HCT116 (cell line): ENCODE measurements around the gene TTC6.

Experiments used
- CBX3 ChIP-seq: IDR thresholded peaks from 2 replicates; pipeline ENCODE4 v1.6.1; 2012; ENCODE audit warnings: low read depth
- CEBPB ChIP-seq: IDR thresholded peaks from 2 replicates; pipeline ENCODE4 v1.6.1; 2012; ENCODE audit warnings: low read depth
- FOSL1 ChIP-seq: IDR thresholded peaks from 2 replicates; pipeline ENCODE4 v1.6.1; 2012; ENCODE audit warnings: low read depth
- POLR2A ChIP-seq: IDR thresholded peaks from 2 replicates; pipeline ENCODE4 v1.7.0; 2011; ENCODE audit warnings: borderline replicate concordance; ENCODE audit not compliant: insufficient read depth, insufficient read length; ENCODE audit errors: extremely low read depth
- ZNF274 ChIP-seq: fragments of 200-500 bp; sonication (Bioruptor generic); IDR thresholded peaks from 2 replicates; pipeline ENCODE4 v1.6.1; 2014; ENCODE audit warnings: mild to moderate bottlenecking, low read depth, low read length, inconsistent platforms
- TF ChIP-seq, protein P1 (sequence below), 3 experiments: fragments of 200-600 bp in 1 of 3; sonication (generic) in 1 of 3; IDR thresholded peaks in 2 of 3; conservative IDR thresholded peaks in 1 of 3; 2 replicates each; pipeline ENCODE4 v1.5.1; 2012 to 2017; ENCODE audit warnings: low read depth in 2 of 3, low read length in 2 of 3, antibody characterized with exemption in 1 of 3, borderline replicate concordance in 1 of 3, control low read depth in 1 of 3, mild to moderate bottlenecking in 1 of 3, mixed read lengths in 1 of 3, mixed run types in 1 of 3, moderate library complexity in 1 of 3; ENCODE audit not compliant: insufficient read depth in 1 of 3
- TF ChIP-seq, protein P2 (sequence below): IDR thresholded peaks from 2 replicates; pipeline ENCODE4 v1.6.1; 2012
- TF ChIP-seq, protein P3 (sequence below): IDR thresholded peaks from 2 replicates; pipeline ENCODE4 v1.6.1; 2012; ENCODE audit warnings: low read depth

DNA sequence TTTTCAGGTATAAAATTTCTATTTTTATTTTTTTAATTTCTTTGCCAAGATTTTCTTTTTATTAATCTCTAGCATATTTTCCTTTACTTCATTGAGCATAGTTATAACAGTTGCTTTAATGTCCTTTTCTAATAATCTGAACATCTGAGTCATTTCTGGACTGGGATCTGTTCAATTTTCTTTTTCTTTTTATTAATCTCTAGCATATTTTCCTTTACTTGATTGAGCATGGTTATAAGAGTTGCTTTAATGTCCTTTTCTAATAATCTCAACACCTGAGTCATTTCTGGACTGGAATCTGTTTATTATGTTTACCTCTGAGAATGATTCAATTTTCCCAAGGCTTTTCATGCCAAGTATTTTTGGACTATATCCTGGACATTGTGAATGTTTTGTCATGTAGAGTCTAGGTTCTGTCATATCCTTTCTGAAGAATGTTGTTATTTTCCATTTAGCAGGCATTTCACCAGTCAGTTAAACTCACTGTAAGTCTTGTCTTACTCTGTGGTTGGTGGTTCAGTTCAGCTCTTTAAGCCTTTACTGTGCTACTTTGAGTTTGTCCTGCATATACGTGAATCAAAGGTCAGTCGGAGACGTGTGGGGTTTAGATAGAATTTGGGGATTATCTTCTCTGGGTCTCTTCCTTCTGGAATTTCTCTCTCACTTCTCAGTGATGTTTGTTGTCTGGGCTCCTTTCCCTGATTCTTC, 20.3 kb downstream of the TTC6 start:
- TF ChIP-seq, protein P1, sequence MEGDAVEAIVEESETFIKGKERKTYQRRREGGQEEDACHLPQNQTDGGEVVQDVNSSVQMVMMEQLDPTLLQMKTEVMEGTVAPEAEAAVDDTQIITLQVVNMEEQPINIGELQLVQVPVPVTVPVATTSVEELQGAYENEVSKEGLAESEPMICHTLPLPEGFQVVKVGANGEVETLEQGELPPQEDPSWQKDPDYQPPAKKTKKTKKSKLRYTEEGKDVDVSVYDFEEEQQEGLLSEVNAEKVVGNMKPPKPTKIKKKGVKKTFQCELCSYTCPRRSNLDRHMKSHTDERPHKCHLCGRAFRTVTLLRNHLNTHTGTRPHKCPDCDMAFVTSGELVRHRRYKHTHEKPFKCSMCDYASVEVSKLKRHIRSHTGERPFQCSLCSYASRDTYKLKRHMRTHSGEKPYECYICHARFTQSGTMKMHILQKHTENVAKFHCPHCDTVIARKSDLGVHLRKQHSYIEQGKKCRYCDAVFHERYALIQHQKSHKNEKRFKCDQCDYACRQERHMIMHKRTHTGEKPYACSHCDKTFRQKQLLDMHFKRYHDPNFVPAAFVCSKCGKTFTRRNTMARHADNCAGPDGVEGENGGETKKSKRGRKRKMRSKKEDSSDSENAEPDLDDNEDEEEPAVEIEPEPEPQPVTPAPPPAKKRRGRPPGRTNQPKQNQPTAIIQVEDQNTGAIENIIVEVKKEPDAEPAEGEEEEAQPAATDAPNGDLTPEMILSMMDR (IDR thresholded peaks at IDR 0.05 in 2 of 3, conservative IDR thresholded peaks at IDR 0.05 in 1 of 3; ENCODE audit: borderline replicate concordance in 1 of 3, insufficient read depth in 1 of 3, low read depth in 2 of 3, low read length in 2 of 3) = no peak
- TF ChIP-seq, protein P2, sequence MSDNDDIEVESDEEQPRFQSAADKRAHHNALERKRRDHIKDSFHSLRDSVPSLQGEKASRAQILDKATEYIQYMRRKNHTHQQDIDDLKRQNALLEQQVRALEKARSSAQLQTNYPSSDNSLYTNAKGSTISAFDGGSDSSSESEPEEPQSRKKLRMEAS = no peak
- TF ChIP-seq, protein P3, sequence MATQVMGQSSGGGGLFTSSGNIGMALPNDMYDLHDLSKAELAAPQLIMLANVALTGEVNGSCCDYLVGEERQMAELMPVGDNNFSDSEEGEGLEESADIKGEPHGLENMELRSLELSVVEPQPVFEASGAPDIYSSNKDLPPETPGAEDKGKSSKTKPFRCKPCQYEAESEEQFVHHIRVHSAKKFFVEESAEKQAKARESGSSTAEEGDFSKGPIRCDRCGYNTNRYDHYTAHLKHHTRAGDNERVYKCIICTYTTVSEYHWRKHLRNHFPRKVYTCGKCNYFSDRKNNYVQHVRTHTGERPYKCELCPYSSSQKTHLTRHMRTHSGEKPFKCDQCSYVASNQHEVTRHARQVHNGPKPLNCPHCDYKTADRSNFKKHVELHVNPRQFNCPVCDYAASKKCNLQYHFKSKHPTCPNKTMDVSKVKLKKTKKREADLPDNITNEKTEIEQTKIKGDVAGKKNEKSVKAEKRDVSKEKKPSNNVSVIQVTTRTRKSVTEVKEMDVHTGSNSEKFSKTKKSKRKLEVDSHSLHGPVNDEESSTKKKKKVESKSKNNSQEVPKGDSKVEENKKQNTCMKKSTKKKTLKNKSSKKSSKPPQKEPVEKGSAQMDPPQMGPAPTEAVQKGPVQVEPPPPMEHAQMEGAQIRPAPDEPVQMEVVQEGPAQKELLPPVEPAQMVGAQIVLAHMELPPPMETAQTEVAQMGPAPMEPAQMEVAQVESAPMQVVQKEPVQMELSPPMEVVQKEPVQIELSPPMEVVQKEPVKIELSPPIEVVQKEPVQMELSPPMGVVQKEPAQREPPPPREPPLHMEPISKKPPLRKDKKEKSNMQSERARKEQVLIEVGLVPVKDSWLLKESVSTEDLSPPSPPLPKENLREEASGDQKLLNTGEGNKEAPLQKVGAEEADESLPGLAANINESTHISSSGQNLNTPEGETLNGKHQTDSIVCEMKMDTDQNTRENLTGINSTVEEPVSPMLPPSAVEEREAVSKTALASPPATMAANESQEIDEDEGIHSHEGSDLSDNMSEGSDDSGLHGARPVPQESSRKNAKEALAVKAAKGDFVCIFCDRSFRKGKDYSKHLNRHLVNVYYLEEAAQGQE = no peak
- TF ChIP-seq ZNF274 (no peak), POLR2A (no peak), CEBPB (no peak), CBX3 (no peak), FOSL1 (no peak)
